ENCODE results near the gene LRRC3. TPM values are rescaled to one million over a fixed set of nuclear protein-coding genes. Genes with fewer than 3 reads are reported as not detected.

Gene LRRC3
- total RNA-seq, 1 donor from 2014 or later: 2.2 TPM

DNA sequence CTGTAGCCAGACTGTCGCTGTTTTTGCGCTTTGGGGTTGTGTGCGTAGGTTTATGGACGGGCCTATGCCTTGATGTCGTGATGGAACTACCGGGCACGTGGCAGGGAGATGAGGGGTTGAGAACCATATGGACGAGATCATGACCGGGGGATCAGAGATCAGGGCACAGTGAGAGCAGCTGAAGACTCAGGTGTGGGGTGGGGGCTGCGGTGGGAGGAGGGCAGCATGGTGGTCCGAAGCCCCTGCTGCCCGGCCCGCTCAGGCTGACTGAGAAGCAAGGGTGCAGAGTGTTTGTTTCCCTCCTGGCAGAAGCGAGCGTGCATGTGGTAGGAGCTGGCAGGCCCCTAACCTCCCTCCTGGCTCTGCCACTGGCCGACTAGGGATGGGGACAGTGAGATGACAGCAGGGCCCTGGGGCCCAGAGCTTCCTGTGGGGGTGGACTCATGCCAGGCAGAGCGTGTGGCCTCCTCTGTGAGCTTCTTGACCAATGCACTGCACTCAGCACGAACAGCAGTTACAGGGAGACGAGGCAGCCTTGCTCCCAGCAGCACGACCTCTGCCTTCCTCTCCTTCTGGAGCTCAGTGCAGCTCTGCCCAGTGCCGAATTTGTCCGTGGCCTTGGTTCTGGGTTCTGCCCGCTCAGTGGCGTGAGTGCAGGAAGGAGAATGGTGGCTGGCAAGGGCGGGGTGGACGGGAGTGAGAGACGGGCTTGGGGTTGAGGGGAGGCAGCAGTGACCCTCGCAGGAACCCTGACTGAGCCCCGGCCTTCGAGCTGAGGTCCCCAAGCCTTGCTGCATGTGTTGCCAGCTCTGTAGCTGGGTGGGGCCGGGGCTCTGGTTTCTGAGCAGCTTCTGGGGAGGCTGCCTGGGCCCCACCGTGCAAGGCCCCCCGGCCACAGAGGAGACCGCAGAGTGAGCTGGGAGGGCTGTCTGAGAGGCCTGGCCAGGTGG, 22.2 kb upstream of the LRRC3 start:
- H3K4me3 ChIP-seq: no peak overlapping the region
- H3K9me3 ChIP-seq: peaks cover 0 to 4% of the 10 kb centered on the region in 2 donors
- intact Hi-C loops (cut with DNase I): no loop called here
- no peak overlapping the region for H3K27ac ChIP-seq
- no peaks in the 10 kb centered on the region for H3K36me3 ChIP-seq
- H3K27me3 ChIP-seq: no peaks in the 10 kb centered on the region
- H3K4me1 ChIP-seq: no peaks in the 10 kb centered on the region
- TF ChIP-seq CTCF (IDR thresholded peaks at IDR 0.05): no peak
- DNase-seq (ENCODE audit: low spot score in 2 of 2): peak in 1 of 2 donors; percentile 54

- H3K4me1 ChIP-seq: no peaks in the 10 kb centered on the region
- H3K36me3 ChIP-seq: no peaks in the 10 kb centered on the region
- no peak for TF ChIP-seq CTCF (IDR thresholded peaks at IDR 0.05)
- intact Hi-C loops (cut with DNase I): no loop called here
- peak in 1 of 2 donors; percentile 48 for DNase-seq (ENCODE audit: low spot score in 2 of 2)
- H3K9me3 ChIP-seq: peaks cover 0 to 4% of the 10 kb centered on the region in 2 donors
- H3K27me3 ChIP-seq: no peaks in the 10 kb centered on the region
- no peak overlapping the region for H3K4me3 ChIP-seq
- H3K27ac ChIP-seq: no peak overlapping the region
Measured at GRCh38 chr21:44433791-44434567, 21.3 kb upstream of the LRRC3 start.

- intact Hi-C loops (cut with DNase I): no loop called here
Measured at GRCh38 chr21:44434568-44434925, 20.8 kb upstream of the LRRC3 start.

GRCh38 chr21:44434936-44435635, 20.2 kb upstream of the LRRC3 start:
- no peaks in the 10 kb centered on the region for H3K4me1 ChIP-seq
- intact Hi-C loops (cut with DNase I): no loop called here
- peak in 1 of 2 donors; percentile 49 for DNase-seq (ENCODE audit: low spot score in 2 of 2)
- no peak overlapping the region for H3K4me3 ChIP-seq
- H3K27ac ChIP-seq: no peak overlapping the region
- H3K9me3 ChIP-seq: no peaks in the 10 kb centered on the region
- no peak for TF ChIP-seq CTCF (IDR thresholded peaks at IDR 0.05)
- H3K27me3 ChIP-seq: no peaks in the 10 kb centered on the region
- no peaks in the 10 kb centered on the region for H3K36me3 ChIP-seq

More at GRCh38 chr21:44434568-44434925, 20.8 kb upstream of the LRRC3 start:
- Histone ChIP-seq H3K36me3 (no peaks in the 10 kb centered on the region), H3K27me3 (no peaks in the 10 kb centered on the region), H3K9me3 (peaks cover 0 to 4% of the 10 kb centered on the region in 2 donors), H3K27ac (no peak overlapping the region), H3K4me1 (no peaks in the 10 kb centered on the region), H3K4me3 (no peak overlapping the region)
- DNase-seq (ENCODE audit: low spot score in 2 of 2): peak in 1 of 2 donors; percentile 44
- no peak for TF ChIP-seq CTCF (IDR thresholded peaks at IDR 0.05)

DNA sequence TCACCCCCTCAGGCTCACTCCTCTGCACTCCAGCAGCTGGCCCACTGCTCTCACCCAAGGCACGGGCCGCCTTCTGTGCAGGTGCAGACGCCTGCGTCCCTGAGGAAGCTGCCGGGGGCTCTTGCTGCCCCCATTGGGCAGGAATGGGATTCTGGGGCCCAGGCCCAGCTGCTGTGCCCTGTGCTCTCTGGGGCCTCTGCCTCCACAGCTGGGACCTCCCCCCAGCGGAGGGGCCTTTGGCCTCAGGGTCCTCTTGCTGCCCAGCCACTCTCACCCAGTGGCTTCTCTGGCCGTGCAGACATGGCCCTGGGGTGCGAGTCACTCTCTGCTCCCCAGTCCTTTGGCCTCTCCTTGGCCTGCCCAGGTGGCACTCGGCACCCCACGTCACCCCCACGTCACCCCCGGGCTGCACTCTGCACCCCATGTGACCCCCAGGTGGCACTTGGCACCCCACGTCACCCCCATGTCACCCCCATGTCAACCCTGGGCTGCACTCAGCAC, 19.1 kb upstream of the LRRC3 start:
- DNase-seq (ENCODE audit: low spot score in 2 of 2): peak in 1 of 2 donors; percentile 45
- intact Hi-C loops (cut with DNase I): no loop called here
- H3K27ac ChIP-seq: no peak overlapping the region
- no peaks in the 10 kb centered on the region for H3K4me1 ChIP-seq
- TF ChIP-seq CTCF (IDR thresholded peaks at IDR 0.05): no peak
- H3K4me3 ChIP-seq: no peak overlapping the region
- no peaks in the 10 kb centered on the region for H3K27me3 ChIP-seq
- no peaks in the 10 kb centered on the region for H3K9me3 ChIP-seq
- H3K36me3 ChIP-seq: no peaks in the 10 kb centered on the region

Data from ascending aorta (tissue), 2 donors.